Uterus (tissue), 2 donors: Measurements from ENCODE around the gene TPCN1.

Experiments used
- POLR2A ChIP-seq, 2 donors: fragments of 450-650 bp; IDR thresholded peaks; one replicate each; pipeline ENCODE4 v1.6.1; 2016; ENCODE audit warnings: antibody characterized with exemption in 2 of 2, mild to moderate bottlenecking in 1 of 2, moderate library complexity in 1 of 2
- TF ChIP-seq, protein P1 (sequence below), 4 experiments: fragments of 200-600 bp in 2 of 4; fragments of 450-650 bp in 2 of 4; sonication (generic) in 2 of 4; IDR thresholded peaks; one replicate each; pipeline ENCODE4 v1.5.1; 2016 to 2019; ENCODE audit warnings: antibody characterized with exemption in 4 of 4, mild to moderate bottlenecking in 2 of 4, moderate library complexity in 1 of 4

GRCh38 chr12:113246478-113247122, 25.3 kb downstream of the TPCN1 start:
- TF ChIP-seq, protein P1, sequence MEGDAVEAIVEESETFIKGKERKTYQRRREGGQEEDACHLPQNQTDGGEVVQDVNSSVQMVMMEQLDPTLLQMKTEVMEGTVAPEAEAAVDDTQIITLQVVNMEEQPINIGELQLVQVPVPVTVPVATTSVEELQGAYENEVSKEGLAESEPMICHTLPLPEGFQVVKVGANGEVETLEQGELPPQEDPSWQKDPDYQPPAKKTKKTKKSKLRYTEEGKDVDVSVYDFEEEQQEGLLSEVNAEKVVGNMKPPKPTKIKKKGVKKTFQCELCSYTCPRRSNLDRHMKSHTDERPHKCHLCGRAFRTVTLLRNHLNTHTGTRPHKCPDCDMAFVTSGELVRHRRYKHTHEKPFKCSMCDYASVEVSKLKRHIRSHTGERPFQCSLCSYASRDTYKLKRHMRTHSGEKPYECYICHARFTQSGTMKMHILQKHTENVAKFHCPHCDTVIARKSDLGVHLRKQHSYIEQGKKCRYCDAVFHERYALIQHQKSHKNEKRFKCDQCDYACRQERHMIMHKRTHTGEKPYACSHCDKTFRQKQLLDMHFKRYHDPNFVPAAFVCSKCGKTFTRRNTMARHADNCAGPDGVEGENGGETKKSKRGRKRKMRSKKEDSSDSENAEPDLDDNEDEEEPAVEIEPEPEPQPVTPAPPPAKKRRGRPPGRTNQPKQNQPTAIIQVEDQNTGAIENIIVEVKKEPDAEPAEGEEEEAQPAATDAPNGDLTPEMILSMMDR (IDR thresholded peaks at IDR 0.05): no peak
- no peak for TF ChIP-seq POLR2A (IDR thresholded peaks at IDR 0.05)
